SIG-M5 (cell line): ENCODE results near the gene ARGLU1.

Experiments used
- DNase-seq: peaks from one replicate; lab custom pipeline; 2025; lab: John Stamatoyannopoulos, UW

Gene ARGLU1

DNA sequence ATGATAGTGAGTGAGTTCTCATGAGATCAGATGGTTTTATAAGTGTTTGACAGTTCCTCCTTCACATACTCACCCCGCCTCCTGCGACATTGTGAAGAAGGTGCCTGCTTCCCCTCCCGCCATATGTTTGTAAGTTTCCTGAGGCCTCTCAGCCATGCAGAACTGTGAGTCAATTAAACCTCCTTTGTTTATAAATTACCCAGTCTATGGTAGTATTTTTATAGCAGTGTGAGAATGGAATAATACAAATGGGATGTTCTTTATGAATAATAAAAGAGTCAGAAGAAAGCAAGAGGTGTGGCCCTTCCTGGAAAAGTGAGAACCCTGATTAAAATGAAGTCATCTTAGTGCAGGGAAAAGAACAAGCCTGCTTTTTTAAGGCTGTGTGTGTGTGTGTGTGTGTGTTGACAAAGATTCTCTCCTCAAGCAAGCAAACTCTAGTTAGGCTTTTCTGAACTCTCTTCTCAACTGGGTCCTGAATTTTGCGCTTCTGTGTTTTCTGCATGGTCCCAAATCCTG is 18.8 kb upstream of the ARGLU1 start:
- DNase-seq, result no peak

DNA sequence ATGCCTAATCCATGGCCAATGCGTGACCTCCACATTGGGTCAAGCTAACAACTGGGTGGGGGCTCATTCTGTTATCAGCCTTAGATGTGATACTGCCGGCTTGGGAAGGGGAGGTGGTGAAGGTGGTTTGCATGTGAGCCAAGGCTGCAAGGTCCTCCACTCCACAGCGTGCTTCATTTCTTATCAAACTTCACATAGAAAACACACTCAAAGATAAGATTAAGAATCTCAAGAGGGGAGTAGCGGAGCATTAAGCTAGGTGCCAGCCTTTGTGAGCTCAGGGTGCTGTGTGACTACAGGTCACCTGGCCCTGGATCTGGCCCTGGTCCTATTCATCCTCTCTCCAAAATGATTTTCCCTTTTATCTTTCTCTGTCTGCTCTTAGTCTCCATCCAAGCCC is 13.3 kb upstream of the ARGLU1 start:
- no peak for DNase-seq

DNA sequence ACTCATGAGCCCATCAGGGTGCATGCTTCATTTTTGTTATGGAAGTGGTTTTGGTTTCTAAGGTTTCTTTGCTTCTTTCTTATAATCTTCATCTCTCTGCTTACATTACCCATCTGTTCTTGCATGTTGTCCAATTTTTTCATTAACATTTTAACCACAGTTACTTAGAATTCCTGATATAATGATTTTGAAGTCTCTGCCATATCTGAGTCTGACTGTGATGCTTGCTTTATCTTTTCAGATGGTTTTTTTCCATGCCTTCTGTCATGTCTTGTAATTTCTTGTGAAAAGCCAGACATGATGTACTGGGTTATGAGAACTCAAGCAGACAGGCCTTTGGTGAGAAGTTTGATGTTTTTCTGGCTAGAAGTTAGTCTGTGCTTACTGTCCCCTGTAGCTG is 8.0 kb upstream of the ARGLU1 start:
- no peak for DNase-seq

DNA sequence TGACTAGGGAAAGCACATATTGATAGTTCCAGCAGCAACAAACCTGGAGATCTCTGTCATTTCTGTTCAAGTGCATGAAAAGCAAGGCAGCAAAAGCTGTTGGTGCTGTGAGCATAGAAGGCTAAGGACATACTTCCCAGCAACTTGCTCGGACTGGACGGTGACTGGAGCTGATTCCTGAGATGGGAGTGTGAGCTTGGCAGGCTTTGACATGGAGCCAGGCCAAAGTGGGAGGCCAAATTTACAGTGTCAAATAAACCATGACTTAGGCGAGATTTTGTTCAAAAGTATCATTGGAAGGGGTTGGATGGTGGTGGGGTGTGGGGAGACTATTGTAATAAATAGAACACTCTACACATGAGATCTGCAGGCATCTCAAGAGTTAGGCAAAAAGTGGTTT is 5.9 kb upstream of the ARGLU1 start:
- DNase-seq, result no peak

DNA sequence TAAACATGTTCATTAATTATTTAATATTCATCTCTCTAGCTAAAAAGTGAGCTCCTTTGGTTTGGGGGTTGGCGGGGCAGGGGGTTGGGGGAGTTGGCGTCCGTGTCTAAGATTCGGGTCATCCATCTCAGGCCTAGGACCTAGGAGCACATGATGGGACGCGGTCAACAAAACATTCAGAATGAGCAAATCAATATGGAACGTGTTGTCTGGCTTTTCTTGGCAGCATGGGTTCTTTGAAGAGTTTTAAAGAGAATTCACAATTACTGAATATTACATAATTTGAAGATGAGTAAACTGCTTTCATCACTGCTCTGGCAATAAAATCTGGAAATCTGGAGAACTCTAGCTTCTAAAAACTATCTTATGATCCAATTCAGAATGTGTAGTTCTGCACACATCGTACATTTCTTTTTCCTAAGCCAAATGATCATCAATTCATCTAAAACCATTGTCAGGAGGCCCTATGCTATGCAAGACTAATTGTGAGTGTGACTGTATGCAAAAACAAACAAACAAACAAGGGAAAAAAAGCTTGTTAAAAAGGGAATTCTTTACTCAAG is 5.4 kb upstream of the ARGLU1 start:
- no peak for DNase-seq

DNA sequence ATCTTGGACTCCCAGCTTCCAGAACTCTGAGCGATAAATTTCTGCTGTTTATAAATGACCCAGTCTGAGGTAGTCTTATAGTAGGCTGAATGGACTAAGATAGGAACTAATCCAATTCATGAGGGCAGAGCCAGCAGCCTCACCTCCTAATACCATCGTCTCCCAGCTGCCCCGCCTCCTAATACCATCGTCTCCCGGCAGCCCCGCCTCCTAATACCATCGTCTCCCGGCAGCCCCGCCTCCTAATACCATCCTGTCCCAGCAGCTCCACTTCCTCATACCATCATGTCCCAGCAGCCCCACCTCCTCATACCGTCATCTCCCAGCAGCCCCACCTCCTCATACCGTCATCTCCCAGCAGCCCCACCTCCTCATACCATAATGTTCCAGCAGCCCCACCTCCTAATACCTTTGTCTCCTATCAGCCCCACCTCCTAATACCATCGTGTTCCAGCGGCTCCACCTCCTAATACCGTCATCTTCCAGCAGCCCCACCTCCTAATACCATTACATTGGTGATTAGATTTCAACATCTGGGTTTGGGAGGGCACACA is 2.4 kb upstream of the ARGLU1 start:
- no peak for DNase-seq

DNA sequence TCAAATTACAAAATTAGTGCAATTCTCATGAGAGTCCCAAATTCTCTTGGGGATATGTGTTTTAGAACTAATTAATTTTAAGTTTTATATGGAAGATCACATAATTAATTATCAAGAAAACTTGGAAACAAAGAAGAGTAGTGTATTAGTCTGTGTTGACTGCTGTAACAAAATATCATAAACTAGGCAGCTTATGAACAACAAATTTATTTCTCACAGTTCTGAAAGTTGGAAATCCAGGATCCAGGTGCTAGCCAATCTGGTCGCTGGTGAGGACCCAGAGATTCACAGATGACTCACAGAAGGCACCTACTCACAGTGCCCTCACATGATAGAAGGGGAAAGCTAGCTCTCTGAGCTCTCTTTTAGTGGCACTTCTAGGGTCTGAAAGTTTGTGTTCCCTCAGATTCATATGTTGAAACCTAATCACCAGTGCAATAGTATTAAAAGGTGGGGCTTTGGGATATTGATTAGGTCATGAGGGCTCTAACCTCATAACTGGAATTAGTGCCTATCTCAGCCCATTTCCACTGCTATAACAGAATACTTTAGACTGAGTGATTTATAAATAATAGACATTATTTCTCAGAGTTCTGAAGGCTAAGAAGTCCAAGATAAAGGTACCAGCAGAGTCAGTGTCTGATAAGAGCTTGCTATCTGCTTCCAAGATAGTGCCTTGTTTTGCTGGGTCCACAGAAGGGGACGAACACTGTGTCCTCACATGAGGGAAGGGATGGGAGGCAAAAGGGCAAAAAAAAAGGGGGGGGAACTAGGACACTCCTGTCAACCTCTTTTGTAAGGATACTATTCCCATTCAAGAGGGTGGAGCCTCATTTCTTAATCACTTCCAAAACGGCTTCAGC is 1.5 kb upstream of the ARGLU1 start:
- DNase-seq, result no peak

DNA sequence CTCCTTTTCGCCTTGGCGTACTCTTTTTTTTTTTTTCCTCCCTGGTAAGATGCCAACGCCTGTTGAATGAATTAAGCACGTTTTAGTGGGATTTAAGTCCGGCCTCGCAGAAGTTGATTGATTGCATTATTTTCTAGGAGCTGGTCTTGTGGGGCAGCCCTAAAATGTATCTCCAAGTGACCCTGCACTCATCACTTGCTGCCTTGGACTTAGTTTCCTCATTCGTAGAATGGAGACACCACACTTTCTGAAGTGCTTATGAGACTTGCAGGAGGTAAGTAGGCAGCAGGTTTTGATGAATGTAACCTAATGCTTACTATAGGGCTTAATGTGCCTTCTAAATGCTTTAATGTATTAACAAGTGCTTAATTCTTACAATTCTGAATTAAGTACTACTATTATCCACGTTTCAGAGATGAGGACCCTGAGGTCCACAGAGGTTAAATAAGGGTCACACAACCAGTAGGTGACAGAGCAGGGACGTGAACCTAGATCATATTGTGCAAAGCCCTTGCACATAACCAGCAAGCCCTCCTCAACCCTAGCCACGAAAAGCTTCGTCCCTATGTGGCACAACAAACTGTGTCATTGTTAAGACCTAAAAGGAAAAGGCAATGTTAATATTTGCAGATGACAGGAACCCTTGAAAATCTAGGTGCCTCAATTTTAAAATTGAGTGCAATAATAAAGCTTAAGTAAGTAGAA is 514 bp upstream of the ARGLU1 start:
- no peak for DNase-seq

DNA sequence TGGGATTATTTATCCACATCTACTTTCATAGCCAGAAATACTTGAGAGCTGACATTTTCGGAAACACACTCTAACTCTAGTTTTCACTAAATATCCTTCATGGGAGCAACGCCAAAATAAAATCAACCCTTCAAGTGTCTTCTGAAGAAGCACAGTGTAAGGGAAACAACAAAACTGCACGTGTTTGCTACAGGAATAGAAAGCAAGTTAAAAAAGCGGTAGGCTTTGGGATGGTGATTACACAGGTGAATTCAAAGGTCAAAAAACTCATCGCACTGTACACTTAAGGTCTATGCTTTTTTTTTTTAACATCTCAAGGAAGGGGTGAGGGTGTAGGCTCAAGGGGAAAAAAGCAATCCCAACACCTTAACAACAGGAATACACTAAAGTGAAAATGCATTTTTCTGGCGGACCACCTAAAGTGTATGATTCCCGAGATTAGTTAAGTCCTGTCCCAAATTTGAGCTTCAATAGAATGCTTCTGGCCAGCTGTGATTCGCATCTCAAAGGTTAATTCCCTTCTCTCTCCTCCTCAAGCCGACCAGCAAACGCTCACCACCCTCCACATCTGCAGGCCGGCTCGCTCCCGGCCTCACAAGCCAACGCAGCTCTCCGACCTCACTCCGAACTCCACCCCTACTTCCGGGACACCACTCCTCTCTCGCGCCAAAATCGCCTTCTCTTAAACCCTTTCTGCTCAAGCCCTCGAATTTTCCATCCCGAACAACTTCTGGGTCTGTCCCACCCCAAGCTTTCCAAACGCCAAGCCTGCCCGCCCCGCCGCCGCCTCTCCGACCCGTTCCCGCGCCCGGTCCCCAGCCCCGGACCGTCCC is 1.1 kb downstream of the ARGLU1 start:
- no peak for DNase-seq

DNA sequence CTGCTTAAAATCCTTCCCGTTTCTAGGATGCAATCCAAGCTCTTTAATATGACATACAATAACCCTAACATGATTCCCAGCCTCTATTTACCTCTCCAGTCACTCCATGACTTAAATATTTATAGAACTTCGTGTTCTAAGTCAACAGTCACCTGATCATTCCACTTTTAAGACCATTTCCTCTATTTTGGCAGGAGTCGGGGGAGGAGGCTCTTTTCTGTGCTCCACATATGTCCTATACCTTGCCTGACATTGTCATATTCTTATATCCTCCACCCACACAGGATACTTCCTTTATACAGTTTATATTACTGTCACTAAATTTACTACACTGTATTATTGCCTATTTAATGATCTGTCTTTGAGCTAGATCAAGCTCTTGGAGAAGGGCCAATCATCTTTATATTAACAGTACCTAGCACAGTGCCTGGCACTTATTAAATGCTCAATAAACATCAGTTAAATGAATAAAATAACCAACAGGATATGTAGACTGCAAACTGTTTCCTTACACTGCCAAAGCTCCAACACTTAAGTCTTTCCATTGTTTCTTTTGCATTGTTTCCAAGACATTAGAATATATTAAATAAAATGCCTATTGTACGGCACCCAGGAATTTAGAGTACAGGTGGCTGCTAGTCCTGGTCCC is 2.7 kb downstream of the ARGLU1 start:
- no peak for DNase-seq

DNA sequence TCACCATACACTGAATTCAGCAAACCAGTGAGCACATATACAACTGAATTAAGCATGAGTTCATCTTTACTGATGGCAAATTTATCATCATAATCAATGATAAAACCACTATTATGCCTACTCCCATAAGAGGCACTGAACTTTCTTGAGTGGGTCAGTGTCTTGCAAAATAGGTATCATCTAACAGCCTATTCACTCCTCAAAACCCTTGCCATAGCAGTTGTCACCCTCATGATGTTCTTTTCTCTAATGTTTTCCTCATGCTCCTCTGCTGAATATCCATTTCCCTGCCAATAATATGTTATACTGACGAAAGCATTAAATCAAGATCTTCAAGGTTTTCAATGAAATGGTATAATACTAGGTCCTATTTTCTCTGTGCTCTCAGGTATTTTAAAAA is 5.6 kb downstream of the ARGLU1 start:
- DNase-seq, result no peak

DNA sequence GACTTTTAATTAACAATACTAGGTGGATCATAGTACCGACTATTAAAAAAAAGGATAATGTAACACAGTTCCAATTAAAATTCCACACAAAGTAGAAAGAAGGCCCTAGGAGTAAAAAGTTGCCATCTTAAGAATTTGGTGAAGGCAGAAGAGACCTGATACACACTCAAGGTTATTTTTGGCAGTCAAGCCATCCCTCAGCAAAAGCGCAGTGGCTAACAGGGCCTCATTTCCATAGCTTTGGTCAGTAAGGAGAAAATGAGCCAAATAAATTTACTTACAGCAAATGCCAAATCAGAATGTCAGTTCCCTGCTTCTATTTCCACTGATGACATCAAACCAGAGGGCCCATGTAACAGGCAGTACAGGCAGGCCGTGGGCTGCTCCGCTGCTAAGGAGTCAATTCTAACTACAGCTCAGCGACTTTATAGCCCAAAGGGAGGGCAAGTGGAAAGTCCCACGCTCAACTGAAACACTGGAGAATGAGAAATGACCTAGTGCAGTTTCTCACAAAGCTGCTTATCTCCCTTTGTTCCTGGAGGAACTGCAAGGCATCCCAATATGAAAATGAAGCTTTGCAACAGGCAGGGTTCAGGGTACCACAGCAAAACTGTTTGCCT is 6.3 kb downstream of the ARGLU1 start:
- DNase-seq, result no peak

DNA sequence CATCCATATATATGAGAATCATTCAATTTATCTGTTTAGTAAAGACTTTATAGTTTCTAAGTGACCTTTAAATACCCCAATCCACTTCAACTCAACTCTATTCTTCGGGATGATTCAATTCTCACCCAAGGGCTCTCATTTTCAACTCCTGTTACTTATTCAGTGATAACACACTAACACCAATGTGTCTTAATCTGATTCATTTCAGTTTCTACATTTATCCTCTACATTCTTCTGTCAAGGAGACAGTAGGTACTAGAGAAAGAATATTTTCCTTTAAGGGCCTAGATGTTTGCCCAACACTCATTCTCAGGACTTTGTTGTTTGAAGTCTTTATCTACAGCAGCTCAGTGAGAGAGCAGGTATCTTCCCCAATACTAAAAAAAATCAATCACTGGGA is 7.1 kb downstream of the ARGLU1 start:
- no peak for DNase-seq

DNA sequence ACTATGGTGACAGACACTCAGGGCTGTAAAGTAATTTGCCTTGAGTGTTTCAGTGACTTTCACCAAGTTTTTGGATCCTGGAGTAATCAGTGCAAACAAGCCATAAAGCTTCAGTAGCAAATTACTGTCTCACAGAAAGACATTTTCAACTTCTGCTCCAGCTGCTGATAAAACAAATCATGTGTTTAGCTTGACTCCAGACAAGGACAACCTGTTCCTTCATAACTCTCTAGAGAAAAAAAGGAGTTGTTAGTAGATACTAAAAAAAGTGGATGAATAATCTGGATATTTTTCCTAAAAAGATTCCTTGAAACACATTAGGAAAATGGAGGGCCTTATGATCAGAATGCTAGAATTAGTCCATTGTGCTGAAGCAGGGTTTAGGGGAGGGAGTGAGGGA is 9.4 kb downstream of the ARGLU1 start:
- no peak for DNase-seq

DNA sequence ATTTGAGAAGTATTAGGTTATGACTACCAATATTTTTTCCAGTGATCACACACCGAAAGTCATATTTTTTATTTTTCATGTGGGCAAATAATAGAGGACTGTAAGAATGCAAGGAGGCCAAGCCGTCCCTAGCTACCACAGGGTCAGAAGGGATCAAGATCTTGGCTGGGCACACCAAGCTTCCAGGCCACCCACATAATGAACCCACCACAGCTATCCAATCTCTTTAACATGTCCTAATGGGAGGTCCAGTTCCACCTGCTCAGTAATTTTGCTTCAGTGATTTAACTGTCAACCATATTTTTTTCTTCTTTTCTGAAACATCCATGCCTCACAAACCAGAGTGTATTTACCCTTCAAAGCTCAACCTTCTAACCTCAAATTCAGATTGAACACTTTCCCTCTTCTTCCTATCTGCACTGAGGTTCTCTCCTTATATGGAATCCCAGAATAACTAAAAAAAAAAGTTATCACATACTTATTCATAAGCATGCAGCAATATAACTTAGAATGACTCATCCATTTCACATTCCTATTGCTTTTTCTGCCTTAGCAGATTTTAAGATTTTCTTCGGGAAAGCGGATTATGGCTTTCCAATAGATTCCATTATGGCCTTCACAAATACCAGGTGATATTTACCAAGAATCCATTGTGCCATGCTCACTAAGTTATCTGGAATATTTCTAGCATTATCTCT is 12.2 kb downstream of the ARGLU1 start:
- no peak for DNase-seq

DNA sequence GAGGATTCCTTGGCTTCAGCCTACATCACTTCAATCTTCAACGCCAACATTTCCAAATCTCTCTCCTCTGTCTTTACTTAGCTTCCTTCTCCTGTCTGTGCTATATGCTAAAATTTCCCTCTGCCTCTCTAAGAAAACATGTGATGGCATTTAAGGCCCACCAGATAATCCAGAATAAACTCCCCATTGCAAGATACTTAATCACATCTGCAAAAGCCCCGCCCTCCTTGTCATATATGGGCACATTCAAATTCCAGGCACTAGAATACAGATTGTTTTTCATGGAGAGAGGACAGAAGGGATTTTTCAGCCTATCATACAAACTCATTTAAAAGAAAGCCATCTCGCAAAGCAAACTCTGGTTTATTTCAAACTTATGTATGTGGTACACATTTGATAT is 16.2 kb downstream of the ARGLU1 start:
- no peak for DNase-seq

DNA sequence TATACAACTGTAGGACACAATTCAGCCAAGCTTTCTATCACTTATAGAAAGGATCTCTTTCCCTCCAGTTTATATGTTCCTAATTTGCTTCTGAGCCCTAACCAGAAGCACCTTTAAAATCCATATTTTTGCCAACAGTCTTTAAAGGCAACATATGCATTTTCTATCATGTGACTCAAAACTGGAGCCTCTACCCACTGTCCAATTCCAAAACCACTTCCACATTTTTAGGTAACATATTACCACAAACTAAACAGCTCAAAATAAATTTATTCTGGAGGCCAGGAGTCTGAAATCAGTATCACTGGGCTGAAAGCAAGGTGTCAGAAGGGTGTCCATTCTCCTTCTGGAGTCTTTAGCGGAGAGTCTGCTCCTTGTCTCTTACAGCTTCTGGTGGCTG is 16.6 kb downstream of the ARGLU1 start:
- no peak for DNase-seq

DNA sequence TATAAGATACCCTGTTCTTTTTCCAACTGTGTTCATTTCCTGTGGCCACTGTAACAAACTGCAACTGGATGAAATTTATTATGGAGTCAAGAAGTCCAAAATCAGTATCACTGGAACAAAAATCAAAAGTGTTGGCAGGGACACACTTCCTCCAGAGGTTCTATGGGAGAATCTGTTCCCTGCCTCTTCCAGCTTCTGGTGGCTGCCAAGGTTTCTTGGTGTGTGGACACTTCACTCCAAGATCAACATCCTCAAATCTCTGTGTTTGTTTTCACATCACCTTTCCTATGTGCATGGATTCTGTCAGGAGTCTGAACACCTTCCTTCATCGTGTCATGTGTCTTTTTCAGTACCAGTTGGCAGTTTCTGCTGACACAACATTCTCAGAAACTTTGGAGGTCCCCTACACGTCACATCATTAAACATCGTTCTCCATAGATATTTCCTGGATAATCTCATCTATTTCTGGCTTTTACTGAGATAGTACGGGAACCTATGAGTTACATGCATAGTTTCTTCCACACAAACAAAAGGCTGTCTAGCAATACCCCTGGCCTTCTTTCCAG is 17.3 kb downstream of the ARGLU1 start:
- DNase-seq, result no peak

DNA sequence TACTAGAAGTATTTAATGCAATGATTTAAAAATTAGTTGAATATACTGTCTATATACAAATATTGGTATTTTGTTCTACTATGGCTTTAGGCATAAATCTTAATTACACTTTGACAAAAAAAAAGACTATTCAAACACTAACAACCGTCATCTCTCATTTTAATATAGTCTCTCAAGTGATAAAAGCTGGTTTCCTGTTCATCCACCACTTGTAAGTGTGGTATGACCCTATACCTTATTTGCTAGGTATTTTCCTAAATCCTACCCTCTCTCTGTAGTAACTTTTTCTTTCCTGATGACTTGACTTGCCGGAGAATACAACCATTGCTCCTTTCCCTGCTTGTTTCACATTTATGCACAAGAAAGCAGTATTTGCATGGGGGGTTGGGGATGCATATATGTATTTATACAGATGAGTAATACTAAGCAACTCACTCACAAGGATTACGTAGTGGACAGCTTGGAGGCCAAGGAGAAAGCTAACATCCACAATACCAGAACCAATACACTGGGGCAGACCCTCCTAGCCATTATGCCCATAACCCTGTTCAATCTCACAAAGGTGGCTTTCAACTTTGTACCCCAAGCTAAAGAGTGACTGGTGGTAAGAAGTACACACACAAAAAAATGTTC is 19.8 kb downstream of the ARGLU1 start:
- DNase-seq, result no peak
